ENCODE data around the gene GNAI3.

Gene GNAI3

DNA sequence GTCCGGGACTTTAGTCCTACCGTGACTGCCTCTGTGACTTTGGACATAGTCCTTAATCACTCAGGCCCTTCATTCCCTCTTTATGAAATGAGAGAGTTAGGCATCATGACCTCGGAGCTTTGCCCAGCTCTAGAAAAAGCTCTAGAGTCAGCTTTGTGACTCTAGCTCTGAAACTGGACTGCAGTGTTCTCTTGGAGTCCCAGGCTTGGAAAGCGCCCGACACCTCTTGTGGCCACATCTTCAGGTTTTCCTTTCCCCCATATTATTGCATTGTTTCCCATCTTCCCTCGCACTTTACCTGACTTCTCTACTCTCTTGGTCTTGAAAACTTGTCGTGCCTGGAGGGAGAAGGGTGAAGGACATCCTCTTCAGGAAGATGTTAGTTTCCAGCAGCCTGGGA lies 26.4 kb upstream of the GNAI3 start:
- no peak for DNase-seq

- DNase-seq, result no peak
Observed at GRCh38 chr1:109523706-109524105, 24.7 kb upstream of the GNAI3 start.

DNA sequence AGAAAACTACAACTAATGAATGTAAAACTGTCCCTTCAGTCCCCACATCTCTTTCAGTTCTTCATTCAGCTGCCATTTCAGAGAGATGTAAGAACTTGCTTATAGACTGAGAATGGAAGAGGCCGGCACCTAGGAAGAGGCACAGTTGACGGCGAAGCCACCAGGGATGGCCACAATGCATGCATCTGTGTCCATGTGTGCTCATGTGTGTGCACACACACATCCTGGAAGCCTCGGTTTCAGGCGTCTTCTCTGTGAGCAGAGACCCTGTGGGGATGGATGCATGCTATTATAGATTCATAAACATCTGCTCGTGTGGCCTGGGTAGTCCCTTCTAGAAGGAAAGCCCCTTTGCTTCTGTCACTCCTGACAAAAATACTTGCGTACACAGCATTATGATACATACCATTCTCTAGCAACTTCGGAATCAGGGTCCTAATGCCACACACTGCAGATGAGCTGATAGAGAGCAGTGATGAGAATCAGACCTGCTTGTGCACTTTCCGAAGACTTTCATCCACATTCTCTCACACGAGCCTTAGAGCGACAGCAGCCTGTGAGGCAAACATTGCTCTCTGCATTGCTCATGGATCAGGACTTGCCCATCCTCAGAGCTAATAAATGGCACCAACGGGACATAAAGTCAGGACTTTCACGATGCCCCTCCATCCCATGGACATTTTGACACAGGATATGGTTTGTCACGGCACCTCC lies 21.2 kb upstream of the GNAI3 start:
- DNase-seq, result no peak

- no peak for DNase-seq
Observed at GRCh38 chr1:109527846-109528695, 20.3 kb upstream of the GNAI3 start.

DNA sequence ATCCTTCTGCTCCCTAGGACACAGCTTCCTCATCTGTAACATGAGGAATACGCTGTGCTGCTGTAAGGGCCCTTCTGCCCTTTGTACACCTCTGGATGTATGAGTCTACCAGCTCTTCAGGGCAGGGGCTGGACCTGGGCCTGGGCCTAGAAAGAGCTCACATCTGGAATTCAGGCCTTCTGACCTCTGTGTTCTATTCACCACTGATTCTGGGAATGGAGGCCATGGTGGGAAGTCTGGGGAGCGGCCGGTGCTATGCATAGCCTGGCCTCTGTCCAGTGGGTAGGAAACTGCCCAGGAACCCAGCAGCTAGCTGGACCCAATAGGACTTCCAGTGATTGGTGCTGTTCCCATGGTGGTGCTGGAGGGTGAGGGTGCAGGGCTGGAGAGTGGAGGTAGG lies 19.7 kb upstream of the GNAI3 start:
- DNase-seq, result no peak

- DNase-seq, result peak; percentile 63
Observed at GRCh38 chr1:109529881-109530456, 18.4 kb upstream of the GNAI3 start.

DNA sequence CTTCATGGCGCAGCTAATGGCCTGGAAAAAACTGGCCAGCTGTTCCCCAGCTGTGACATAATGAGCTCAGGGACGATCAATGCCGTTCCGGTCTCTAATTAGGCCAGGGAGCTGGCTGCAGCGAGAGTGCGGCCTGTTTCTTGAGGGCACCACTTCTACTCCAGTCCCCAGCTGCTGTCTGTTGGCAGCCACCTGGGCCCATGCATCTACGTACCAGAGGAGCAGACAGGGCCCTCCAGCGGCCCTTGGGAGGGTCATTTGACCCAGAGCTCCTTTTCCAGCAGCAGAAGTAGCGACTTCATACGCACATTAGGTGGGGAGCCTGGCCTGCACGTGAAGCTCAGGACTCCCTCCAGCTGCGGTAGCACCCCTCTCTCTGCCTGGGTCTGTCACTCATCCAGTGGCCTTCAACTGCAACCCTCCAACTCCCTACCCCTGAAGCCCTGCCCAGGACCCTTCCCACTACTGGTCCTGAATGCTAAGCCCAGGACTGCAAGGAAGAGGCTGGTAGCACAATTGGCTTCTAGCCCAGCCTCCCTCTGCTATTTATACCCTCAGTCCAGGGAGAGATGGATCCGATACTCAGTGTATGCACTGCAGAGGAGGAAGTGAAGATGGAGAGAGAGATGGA lies 17.8 kb upstream of the GNAI3 start:
- DNase-seq, result peak; percentile 59

DNA sequence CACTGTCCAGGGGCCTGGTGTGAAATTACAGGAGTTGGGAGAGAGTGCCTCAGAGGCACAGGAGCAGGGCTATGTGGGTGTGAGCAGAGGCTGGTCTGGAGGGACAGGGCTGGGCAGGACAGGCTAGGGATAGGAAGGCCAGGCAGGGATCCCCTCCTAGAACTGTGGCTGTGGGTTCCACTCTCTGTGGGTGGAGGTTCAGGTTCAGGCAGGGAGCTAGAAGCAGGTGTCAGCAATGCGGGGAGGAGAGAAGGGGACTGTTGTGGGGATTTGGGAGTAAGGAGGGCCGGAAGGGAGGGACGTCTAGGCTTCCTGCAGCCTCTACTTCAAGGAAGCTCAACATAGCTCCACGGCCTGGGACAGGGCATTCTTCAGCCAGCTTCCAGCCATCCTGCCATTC lies 17.0 kb upstream of the GNAI3 start:
- DNase-seq, result peak; percentile 29

- no peak for DNase-seq
Observed at GRCh38 chr1:109531826-109532364, 16.5 kb upstream of the GNAI3 start.

DNA sequence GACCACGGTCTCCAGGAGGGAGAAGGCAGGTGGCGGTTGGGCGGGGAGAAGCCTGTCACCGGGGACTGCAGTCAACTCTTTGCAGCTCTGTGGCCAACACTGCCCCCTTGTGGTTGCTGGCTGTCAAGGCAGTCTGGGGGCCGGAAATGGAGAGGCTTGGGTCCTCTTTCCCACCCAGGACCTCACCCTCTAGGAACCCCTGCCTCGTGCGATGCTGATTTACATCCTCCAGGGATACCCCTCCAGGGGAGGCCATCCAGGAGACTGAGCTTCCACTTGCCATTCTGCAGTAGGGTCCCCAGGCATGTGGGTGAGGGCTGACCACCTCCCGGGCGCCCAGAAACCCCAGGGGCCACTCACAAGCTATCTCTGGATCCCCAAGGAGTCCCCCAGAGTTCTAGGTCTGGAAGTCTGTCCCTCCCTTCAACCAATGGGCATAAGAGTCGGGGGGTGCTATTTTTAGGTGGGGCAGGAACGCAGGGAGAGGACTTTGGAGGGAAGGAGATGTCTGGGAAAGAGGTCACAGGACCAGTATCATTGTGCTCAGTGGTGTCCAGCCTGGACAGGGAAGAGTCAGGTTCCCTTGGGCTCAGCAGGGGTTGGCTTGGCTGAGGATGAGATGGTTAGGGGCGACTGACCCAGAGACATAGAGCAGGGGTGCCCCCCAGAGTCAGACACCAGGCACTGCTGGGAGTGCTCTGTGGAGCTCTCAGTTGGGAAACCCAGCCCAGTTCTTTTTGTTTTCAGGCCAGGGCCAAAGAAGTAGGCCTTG lies 15.9 kb upstream of the GNAI3 start:
- peak; percentile 78 for DNase-seq

- DNase-seq, result no peak
Observed at GRCh38 chr1:109534307-109534858, 14.0 kb upstream of the GNAI3 start.

DNA sequence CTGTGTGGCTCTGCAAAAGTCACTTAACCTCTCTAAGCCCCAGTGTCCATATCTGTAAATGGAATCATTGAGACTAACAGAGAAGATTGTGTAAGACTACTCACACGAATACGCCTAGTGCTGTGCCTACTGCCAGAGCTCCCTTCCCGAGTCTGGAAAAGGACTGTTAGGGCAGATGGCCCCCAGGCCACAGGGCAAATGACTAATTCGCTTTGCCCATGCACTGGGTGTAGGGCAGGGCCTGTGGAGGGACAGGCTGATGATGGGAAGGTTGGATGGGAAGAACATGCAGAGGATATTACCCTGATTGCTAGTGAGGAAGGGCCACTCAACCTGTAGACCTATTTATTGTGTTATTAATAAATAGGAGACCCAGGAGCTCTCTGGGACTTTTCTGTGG lies 12.9 kb upstream of the GNAI3 start:
- DNase-seq, result no peak

GRCh38 chr1:109535971-109536491 lies 12.4 kb upstream of the GNAI3 start:
- no peak for DNase-seq

DNA sequence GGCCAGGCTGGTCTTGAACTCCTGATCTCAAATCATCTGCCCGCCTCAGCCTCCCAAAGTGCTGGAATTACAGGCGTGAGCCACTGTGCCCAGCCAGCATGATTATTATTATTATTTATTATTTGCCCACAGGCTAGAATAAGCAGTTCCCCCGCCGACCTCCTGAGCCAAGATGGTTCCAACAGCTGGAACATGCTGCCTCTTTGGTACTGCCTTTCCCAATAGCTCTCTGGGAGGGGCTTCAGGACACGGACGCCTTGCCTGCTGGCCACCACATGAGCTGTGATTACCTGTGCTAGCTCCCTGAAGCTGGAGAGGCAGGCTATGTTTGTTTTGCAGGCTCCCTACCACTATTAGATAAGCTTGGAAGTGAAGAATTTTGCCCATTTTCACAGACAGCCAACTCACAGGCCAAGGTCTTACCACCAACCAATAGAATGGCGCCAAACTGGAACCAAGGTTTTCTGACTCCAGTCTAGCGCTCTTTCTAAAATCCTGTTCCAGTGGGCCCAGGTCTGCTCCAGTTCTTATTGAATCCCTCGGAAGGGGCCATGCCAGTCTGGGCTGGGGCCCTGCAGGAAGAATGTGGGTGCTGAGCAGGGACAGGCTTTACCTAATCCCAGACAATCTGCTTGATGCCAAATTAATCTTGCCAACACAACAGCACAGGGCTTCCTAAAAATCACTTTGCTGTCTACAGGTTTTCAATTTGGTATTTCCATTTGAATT lies 10.8 kb upstream of the GNAI3 start:
- DNase-seq, result no peak

DNA sequence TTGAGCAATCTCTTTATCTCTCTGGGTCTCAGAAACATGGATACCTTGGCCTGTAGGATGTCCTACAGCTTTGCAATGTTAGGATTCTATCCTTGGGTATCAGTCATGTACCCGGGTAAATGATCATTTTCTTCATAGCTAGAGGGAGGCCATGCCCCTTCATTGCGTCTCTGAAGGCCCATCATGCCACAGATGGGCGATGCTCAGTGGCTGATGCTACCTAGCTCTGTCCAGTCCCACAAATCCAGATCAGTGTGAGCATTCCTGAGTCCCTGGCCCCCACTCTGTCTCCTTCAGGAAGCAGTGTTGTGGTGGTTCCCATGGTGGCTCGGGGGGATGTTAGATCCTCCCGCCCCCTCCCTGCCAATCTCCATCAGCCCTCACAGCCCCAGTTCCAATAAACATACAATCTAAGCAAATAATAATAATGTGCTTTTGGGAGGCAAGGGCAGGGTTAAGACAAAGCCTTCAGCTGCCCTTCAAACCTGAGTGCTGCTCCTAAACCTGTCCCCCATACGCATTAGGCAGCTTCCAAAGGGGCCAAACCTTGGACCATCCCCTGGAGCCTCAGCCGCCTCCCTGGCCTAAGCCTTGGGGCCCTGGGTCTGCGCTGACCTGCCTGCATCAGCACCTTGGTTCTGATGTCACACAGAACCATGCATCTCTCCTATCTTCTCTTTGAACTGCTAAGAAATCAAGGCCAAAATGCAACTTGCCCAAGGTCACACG lies 9.4 kb upstream of the GNAI3 start:
- DNase-seq, result no peak

DNA sequence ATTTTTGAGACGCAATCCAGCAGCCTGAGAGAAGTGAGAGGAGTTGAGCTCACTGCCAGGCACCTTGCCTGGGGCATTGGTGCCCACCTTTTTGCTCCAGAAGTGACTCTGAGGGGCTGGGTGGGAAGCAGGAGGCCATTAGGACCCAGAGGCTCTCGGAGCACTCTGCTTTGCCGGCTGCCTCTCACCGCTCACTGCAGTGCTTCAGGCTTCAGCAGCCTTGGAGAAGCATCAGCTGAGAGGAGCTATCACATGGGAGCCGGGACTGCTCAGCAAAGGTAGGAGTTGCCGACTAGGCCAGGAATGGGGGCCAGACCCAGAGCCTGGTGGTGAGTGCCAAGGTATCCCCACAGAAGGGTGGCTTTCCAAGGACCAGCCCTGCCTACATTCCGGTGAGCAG lies 8.7 kb upstream of the GNAI3 start, which contains the start of gene GPR61:
Gene GPR61 (plus strand): TSS at position 197 of the 400 bp plus-strand sequence. CDS start 3,151 bp downstream, outside the sequence.
- DNase-seq, result no peak

GRCh38 chr1:109541102-109541501 lies 7.3 kb upstream of the GNAI3 start:
- no peak for DNase-seq

GRCh38 chr1:109542657-109543056 lies 5.8 kb upstream of the GNAI3 start:
- no peak for DNase-seq

- DNase-seq, result no peak
Observed at GRCh38 chr1:109543283-109543987, 5.0 kb upstream of the GNAI3 start.
